ENCODE measurements around the gene AUNIP.
"Not testable (repeated sequence)": the region's sequence is repeated elsewhere in the genome, so short reads cannot be mapped to it uniquely, and the experiment has no call there.

DNA sequence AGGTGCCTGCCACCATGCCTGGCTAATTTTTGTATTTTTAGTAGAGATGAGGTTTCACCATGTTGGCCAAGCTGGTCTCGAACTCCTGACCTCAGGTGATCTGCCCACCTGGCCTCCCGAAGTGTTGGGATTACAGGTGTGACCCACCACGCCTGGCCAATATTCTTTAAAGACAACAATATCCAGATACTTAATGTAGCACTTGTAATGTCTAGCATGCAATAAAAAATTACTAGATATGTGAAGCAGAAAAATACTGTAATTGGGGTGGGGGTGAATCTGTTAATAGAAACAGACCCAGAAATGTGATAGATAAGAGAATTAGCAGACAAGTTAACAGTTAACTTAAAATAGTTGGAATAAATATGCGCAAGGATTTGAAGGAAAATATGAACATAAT, 19.4 kb downstream of the AUNIP start:
- TF ChIP-seq, protein P1, sequence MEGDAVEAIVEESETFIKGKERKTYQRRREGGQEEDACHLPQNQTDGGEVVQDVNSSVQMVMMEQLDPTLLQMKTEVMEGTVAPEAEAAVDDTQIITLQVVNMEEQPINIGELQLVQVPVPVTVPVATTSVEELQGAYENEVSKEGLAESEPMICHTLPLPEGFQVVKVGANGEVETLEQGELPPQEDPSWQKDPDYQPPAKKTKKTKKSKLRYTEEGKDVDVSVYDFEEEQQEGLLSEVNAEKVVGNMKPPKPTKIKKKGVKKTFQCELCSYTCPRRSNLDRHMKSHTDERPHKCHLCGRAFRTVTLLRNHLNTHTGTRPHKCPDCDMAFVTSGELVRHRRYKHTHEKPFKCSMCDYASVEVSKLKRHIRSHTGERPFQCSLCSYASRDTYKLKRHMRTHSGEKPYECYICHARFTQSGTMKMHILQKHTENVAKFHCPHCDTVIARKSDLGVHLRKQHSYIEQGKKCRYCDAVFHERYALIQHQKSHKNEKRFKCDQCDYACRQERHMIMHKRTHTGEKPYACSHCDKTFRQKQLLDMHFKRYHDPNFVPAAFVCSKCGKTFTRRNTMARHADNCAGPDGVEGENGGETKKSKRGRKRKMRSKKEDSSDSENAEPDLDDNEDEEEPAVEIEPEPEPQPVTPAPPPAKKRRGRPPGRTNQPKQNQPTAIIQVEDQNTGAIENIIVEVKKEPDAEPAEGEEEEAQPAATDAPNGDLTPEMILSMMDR (conservative IDR thresholded peaks at IDR 0.05 in 1 of 2, IDR thresholded peaks at IDR 0.05 in 1 of 2; ENCODE audit: low read depth in 1 of 2, low read length in 2 of 2), result not testable (repeated sequence)
- TF ChIP-seq EZH2 (IDR thresholded peaks at IDR 0.05; ENCODE audit: low read length, missing control alignments), result not testable (repeated sequence)
